Stimulated activated CD8-positive, alpha-beta memory T cell treated with anti-CD3 and anti-CD28 coated beads, Interleukin-12 subunit alpha, Interleukin-12 subunit beta, amount 100 ng/mL, for 4 hours (primary cell): Measurements from ENCODE around the gene ENTPD1.
"Not testable (repeated sequence)": the region's sequence is repeated elsewhere in the genome, so short reads cannot be mapped to it uniquely, and the experiment has no call there.

Experiments used
- DNase-seq: peaks from one replicate; pipeline ENCODE4 v3.0.0-alpha.2; 2020; ENCODE audit warnings: low read depth

Gene ENTPD1

DNA sequence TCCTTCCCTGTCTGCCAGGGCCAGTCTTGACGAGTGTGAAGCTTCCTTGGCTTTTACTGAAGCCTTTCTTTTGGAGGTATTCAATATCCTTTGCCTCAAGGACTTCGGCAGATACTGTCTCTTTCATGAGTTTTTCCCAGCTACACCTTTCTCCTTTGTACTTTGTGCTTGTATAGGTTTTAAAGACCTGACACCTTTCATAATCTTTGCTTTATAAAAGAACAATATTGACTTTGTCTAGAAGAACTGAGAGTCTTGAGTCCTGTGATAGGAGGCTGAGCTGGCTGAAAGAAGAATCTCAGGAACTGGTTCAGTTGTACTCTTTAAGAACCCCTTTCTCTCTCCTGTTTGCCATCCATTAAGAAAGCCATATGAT is 110.5 kb downstream of the ENTPD1 start:
- DNase-seq, result no peak

DNA sequence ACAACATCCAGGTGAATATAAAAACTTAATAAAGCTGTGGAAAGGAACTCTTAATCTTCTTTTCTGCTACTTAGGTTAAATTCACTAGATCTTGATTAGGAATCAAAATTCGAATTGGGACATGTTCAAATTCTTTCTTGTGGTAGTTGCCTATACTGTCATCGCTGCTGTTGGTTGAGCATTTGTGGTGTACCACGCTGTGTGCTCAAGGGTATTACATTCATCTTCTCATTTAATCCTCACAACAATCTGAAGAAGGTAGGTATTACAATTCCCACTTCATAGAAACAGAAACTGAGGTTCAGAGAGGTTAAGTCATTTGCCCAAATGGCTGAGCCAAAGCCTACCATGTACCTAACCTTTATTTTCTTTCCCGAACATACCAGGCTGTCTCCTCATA is 111.9 kb downstream of the ENTPD1 start:
- DNase-seq, result no peak

- DNase-seq, result no peak
Observed at GRCh38 chr10:95872158-95872711, 116.3 kb downstream of the ENTPD1 start.

DNA sequence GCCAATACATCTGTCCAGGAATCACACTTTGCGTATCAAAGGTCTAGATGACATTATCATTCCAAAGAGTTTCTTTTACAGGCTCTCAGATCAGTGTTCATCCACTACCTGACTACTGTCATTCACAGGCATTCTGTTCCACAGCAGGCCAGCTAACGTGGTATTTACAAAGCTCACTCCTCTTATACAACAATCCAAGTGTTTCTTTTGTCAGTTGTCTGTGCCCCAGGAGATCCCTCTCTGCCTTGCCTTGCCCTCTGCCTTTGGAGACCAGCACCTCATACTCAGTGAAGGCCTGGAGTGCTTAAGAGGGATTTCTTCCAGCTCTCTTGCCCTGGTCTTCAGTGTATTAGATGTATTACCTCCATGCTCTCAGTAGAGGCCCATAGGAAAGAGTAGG is 117.2 kb downstream of the ENTPD1 start:
- DNase-seq, result no peak

GRCh38 chr10:95873651-95874050 is 117.7 kb downstream of the ENTPD1 start:
- DNase-seq, result no peak

GRCh38 chr10:95874783-95875182 is 118.8 kb downstream of the ENTPD1 start:
- not testable (repeated sequence) for DNase-seq

DNA sequence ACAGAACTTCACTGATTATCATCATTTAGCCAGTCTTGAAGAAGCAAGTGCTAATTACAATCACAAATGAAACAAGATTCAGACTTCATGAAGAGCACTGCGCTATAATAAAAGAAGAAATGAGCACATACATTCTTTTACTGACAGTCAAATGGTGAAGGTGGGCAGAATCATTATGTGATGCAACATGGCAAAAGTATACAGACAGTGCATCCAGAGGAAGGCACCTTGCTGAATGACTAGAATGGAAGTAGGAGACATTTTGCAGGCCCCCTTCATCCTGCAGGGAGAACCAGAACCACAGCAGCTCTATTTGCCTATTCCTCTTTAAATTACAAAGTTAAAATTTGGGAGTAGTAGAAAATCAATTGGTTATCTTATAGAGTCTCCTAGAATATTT is 120.8 kb downstream of the ENTPD1 start:
- no peak for DNase-seq

GRCh38 chr10:95877881-95878280 is 121.9 kb downstream of the ENTPD1 start:
- DNase-seq, result no peak

DNA sequence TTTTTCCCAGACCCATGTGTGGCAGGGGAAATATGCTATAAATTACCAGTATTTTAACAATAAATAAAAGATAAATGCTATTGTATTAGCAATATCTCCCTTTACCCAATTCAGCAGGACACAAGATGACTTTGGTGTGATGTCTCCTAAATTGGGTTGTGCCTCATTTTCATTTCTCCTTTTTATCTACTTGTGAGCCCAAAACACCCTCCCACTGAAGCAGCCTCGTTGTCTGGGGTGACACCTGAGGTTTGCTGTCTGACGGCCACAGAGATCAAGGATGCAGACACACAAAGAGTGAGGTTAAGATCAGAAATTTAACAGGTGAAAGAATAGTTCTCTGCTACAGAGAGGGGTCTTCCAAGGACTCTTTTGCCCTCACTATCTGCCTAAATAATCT is 124.7 kb downstream of the ENTPD1 start:
- DNase-seq, result no peak

GRCh38 chr10:95881316-95881715 is 125.4 kb downstream of the ENTPD1 start:
- DNase-seq, result no peak

DNA sequence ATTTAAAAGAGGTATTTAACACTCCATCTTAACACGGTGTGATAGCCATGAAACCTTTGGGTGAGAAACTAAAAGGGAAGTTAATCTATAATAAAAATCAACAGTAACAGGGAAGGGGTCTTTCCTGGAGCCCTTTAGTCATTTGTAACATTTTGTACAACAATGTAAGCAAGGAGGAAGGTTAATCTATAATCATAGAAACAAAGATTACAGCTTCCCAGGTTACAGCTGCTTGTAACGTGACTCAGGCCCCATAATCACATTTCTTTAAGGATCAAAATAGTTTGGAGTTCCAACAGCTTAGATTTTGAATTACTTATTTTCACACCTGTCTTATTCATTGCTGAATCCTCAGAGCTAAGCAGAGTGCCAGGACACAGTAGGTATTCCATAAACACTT is 133.9 kb downstream of the ENTPD1 start:
- no peak for DNase-seq

DNA sequence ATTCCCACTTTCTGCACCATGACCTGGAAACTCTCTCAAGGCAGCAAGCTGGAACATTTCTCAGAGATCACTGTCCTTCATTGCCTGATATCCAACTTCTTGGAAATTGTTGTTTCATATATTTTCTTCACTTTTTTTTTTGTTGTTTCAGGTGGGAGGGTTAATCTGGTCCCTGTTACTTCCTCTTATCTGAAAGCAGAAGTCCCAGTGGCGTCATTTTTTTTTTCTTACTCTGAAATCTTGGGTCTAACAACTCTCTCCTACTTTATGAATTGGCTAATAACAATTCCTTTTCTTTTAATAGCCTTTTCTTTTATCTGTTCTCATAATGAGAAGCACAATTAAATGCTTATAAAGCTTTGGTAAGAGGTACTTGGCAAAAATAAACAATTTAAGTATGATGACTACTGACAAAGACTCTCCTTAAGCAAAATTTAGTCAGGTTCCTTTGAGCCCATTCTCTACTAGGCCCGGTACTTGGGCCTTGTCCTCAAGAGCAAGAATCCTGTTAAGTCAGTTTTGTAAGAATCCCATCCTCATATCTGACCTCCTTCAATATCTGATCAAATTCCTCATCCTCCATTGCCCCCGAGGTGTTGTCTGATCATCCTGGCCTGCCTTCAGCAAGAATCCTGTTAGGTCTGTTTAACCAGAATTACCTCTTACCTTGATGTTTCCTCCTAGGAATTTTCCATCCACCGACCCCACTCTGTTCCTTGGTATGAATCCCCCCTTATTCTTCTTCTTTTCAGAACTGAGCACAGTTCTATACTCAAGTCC is 140.3 kb downstream of the ENTPD1 start:
- no peak for DNase-seq

- not testable (repeated sequence) for DNase-seq
Observed at GRCh38 chr10:95905897-95906580, 150.1 kb downstream of the ENTPD1 start.

- DNase-seq, result peak; percentile 6
Observed at GRCh38 chr10:95906677-95907455, 150.9 kb downstream of the ENTPD1 start.

DNA sequence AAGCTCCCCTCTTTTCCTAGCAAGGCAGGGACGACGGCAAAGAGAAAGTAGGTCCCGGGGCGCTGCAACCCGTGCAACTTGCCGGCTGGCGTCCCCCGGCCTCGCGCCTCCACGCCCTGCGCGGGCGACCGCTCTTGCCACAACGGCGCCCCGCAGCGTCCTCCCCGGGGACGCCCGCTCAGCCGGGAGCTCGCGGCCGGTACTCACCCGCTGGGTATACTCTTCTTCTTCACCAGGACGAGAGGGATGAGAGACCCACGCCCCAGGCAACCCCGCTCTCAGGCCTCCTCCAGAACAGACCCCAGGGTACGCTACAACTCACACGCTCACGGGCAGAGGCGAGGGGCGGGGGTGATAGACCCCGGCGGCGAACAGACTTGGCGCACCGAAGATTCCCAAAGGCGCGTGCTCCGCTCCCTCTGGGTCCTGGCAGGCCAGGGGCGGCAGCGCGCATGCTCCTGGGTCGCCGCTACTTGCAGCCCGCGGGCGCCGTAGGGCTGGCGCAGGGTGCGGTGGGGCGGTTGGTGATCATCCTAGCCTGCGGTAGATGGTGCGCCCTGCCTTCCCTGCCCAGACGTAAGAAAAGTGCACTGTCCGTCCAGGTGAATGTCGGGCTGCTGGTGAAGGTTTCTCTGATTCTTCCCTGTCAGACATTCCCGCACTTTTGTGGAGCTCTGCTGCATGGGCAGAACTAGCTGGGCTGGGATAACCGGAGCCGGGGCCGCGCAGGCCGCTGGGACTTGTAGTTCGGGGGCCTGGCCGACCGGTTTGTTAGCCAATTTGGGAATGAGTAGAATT is 151.7 kb downstream of the ENTPD1 start, which contains the start of gene CC2D2B:
Gene CC2D2B, plus strand, starts transcription at position 520 of the 798 bp plus-strand sequence. CDS start 3,349 bp downstream, outside the sequence.
- DNase-seq, result peak; percentile 49

DNA sequence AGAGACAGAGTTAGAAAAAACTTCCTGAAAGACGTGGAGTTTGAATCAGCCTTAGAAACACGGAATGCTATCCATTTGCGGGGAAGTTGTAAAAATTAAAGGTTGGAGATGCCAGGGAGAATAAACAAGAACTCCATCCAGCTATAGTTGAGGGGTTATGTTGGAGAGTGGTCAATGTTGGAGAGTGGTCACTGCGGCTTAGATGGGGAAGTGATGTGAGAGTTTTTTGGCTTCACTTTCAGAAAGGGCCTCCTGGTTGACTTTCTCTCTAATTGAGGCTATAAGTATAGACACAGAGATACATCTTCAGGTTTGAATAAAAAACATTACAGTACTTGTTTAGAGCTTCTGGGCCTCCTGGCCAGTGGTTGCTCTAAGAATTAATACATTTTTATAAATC is 152.5 kb downstream of the ENTPD1 start:
- no peak for DNase-seq

DNA sequence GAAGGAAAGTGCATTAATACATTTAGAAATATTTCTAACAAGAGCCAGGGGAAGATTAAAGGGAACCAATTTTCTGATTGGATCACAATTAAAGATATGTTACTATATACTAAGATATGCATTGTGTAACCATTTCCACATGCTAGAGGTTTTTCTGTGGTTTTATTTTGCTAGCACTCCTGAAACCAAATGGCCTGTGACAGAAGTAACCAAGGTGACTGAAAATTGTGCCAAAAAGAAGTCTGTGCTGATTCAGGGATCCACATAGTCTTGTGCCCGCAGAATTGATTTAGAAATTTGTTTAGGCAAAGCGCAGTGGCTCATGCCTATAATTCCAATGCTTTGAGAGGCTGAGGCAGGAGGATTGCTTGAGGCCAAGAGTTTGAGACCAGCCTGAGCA is 153.6 kb downstream of the ENTPD1 start:
- no peak for DNase-seq

- not testable (repeated sequence) for DNase-seq
Observed at GRCh38 chr10:95916039-95916438, 160.1 kb downstream of the ENTPD1 start.
